H9 (cell line): ENCODE measurements around the gene LRRC28. TPM values are rescaled to one million over a fixed set of nuclear protein-coding genes. Genes with fewer than 3 reads are reported as not detected.

ENCODE experiments used
- DNase-seq: peaks from one replicate; pipeline ENCODE4 v3.0.0-alpha.2; 2017
- H2AFZ ChIP-seq: one replicate; pipeline ENCODE4 v1.6.1; 2013; ENCODE audit warnings: mild to moderate bottlenecking, low read length, control low read depth, moderate library complexity
- H2AK5ac ChIP-seq: 2 replicates; pipeline ENCODE4 v1.6.1; 2013; ENCODE audit warnings: low read length, control low read depth, mixed read lengths; ENCODE audit not compliant: insufficient read length
- H2BK120ac ChIP-seq: one replicate; pipeline ENCODE4 v1.6.1; 2013; ENCODE audit warnings: low read depth, mild to moderate bottlenecking, low read length, control low read depth, inconsistent platforms; ENCODE audit not compliant: poor library complexity, severe bottlenecking
- H2BK12ac ChIP-seq: 2 replicates; pipeline ENCODE4 v1.6.1; 2013; ENCODE audit warnings: low read length, control low read depth, mixed read lengths, low read depth; ENCODE audit not compliant: insufficient read length
- H2BK15ac ChIP-seq: 2 replicates; pipeline ENCODE4 v1.6.1; 2013; ENCODE audit warnings: low read depth, low read length, control low read depth
- H2BK20ac ChIP-seq: one replicate; pipeline ENCODE4 v1.6.1; 2013; ENCODE audit warnings: low read depth, mild to moderate bottlenecking, low read length, control low read depth, inconsistent platforms; ENCODE audit not compliant: poor library complexity, severe bottlenecking
- H2BK5ac ChIP-seq: 2 replicates; pipeline ENCODE4 v1.6.1; 2013; ENCODE audit warnings: low read length, control low read depth, mixed read lengths; ENCODE audit not compliant: insufficient read length
- H3K14ac ChIP-seq: 2 replicates; pipeline ENCODE4 v1.6.1; 2013; ENCODE audit warnings: low read length, control low read depth; ENCODE audit not compliant: insufficient read depth
- H3K18ac ChIP-seq: 2 replicates; pipeline ENCODE4 v1.6.1; 2013; ENCODE audit warnings: low read depth, mild to moderate bottlenecking, mixed read lengths, low read length, control low read depth; ENCODE audit not compliant: insufficient read length
- H3K23ac ChIP-seq: 2 replicates; pipeline ENCODE4 v1.6.1; 2013; ENCODE audit warnings: low read length, control low read depth, mixed read lengths, low read depth; ENCODE audit not compliant: insufficient read length
- H3K23me2 ChIP-seq: 2 replicates; pipeline ENCODE4 v1.6.1; 2013; ENCODE audit warnings: low read depth, mild to moderate bottlenecking, mixed read lengths, low read length, control low read depth; ENCODE audit not compliant: insufficient read length, poor library complexity, severe bottlenecking
- H3K27ac ChIP-seq: 2 replicates; pipeline ENCODE4 v1.5.1; 2013; ENCODE audit warnings: low read length, control low read depth, mixed read lengths, low read depth; ENCODE audit not compliant: insufficient read length
- H3K27me3 ChIP-seq: 2 replicates; pipeline ENCODE4 v1.6.1; 2013; ENCODE audit warnings: low read length, control low read depth, inconsistent platforms; ENCODE audit not compliant: insufficient read depth
- H3K4ac ChIP-seq: 2 replicates; pipeline ENCODE4 v1.6.1; 2013; ENCODE audit warnings: low read depth, mild to moderate bottlenecking, control low read depth, inconsistent platforms, low read length, moderate library complexity
- H3K4me1 ChIP-seq: 2 replicates; pipeline ENCODE4 v1.6.1; 2013; ENCODE audit warnings: low read length, control low read depth, inconsistent platforms; ENCODE audit not compliant: insufficient read depth
- H3K4me2 ChIP-seq: 2 replicates; pipeline ENCODE4 v1.6.1; 2013; ENCODE audit warnings: low read length, control low read depth, mixed read lengths; ENCODE audit not compliant: insufficient read length, insufficient read depth
- H3K56ac ChIP-seq: 2 replicates; pipeline ENCODE4 v1.6.1; 2013; ENCODE audit warnings: low read depth, mild to moderate bottlenecking, mixed read lengths, low read length, control low read depth; ENCODE audit not compliant: insufficient read length
- H3K79me1 ChIP-seq: 2 replicates; pipeline ENCODE4 v1.6.1; 2013; ENCODE audit warnings: low read depth, mild to moderate bottlenecking, moderate library complexity, low read length, control low read depth, inconsistent platforms; ENCODE audit not compliant: insufficient read depth, poor library complexity, severe bottlenecking
- H3K79me2 ChIP-seq: 2 replicates; pipeline ENCODE4 v1.6.1; 2013; ENCODE audit warnings: low read length, control low read depth, inconsistent platforms; ENCODE audit not compliant: insufficient read depth
- H3K9ac ChIP-seq: 2 replicates; pipeline ENCODE4 v1.6.1; 2013; ENCODE audit warnings: low read length, control low read depth, mixed read lengths; ENCODE audit not compliant: insufficient read length; ENCODE audit errors: extremely low read depth
- H3K9me3 ChIP-seq: one replicate; pipeline ENCODE4 v1.6.1; 2013; ENCODE audit warnings: low read depth, low read length, inconsistent platforms; ENCODE audit not compliant: control insufficient read depth
- H3T11ph ChIP-seq: one replicate; pipeline ENCODE4 v1.6.1; 2013; ENCODE audit warnings: mild to moderate bottlenecking, low read length, control low read depth, inconsistent platforms
- H4K20me1 ChIP-seq: one replicate; pipeline ENCODE4 v1.6.1; 2013; ENCODE audit not compliant: control insufficient read depth, insufficient read length, insufficient read depth
- H4K5ac ChIP-seq: 2 replicates; pipeline ENCODE4 v1.6.1; 2013; ENCODE audit warnings: low read depth, mild to moderate bottlenecking, mixed read lengths, low read length, control low read depth; ENCODE audit not compliant: insufficient read length
- H4K8ac ChIP-seq: replicated peaks from 2 replicates; pipeline ENCODE4 v1.6.1; 2013; ENCODE audit warnings: low read length, control low read depth, mixed read lengths, low read depth; ENCODE audit not compliant: insufficient read length
- H4K91ac ChIP-seq: 2 replicates; pipeline ENCODE4 v1.6.1; 2013; ENCODE audit warnings: low read depth, mild to moderate bottlenecking, moderate library complexity, mixed read lengths, low read length, control low read depth; ENCODE audit not compliant: insufficient read length
- H3K27ac Mint-ChIP-seq, 3 experiments: 2 replicates in 2 of 3; 3 replicates in 1 of 3; pipeline ENCODE4 v1.8.0; 2020 to 2021; ENCODE audit warnings: mixed read lengths in 3 of 3, mild to moderate bottlenecking in 1 of 3, moderate library complexity in 1 of 3
- H3K27me3 Mint-ChIP-seq: 2 replicates; pipeline ENCODE4 v1.8.0; 2021; ENCODE audit warnings: low read depth, mild to moderate bottlenecking, moderate library complexity, mixed read lengths
- H3K36me3 Mint-ChIP-seq, 3 experiments: 2 replicates in 2 of 3; 3 replicates in 1 of 3; pipeline ENCODE4 v1.8.0; 2020 to 2021; ENCODE audit warnings: low read depth in 3 of 3, mixed read lengths in 3 of 3; ENCODE audit not compliant: insufficient read depth in 1 of 3
- H3K4me1 Mint-ChIP-seq, 2 experiments: 2 replicates each; pipeline ENCODE4 v1.8.0; 2020; ENCODE audit warnings: mixed read lengths in 2 of 2
- H3K4me3 Mint-ChIP-seq, 2 experiments: 2 replicates in 1 of 2; 3 replicates in 1 of 2; pipeline ENCODE4 v1.8.0; 2020 to 2021; ENCODE audit warnings: mild to moderate bottlenecking in 2 of 2, mixed read lengths in 2 of 2, moderate library complexity in 1 of 2
- H3K9me3 Mint-ChIP-seq, 2 experiments: 2 replicates in 1 of 2; 3 replicates in 1 of 2; pipeline ENCODE4 v1.8.0; 2020; ENCODE audit warnings: mild to moderate bottlenecking in 2 of 2, mixed read lengths in 2 of 2, moderate library complexity in 1 of 2
- CTCF ChIP-seq: fragments of 200-600 bp; sonication (generic); conservative IDR thresholded peaks from 3 replicates; pipeline ENCODE4 v1.8.0; 2021; ENCODE audit warnings: antibody characterized with exemption, mild to moderate bottlenecking
- WGBS: extraction: QIAGEN DNeasy Blood & Tissue Kit; methylation state at CpG from one replicate; pipeline ENCODE4 v1.1.7; 2013; ENCODE audit warnings: missing lambda C conversion rate, low lambda C conversion rate, mixed read lengths; ENCODE audit not compliant: insufficient read length; ENCODE audit errors: extremely low coverage; 5-methylcytosine and 5-hydroxymethylcytosine counted together
- total RNA-seq: library from RNA; stranded (reverse); gene quantifications from 2 replicates; pipeline ENCODE4 v1.2.1, GENCODE V29; 2021

Gene LRRC28
- total RNA-seq, 1 experiment from 2014 or later, result 17.6 TPM

GRCh38 chr15:99412082-99412481, 160.8 kb downstream of the LRRC28 start:
- H3T11ph ChIP-seq, result no peak overlapping the region
- no peak overlapping the region for H2AFZ ChIP-seq
- H2BK12ac ChIP-seq, result no peak overlapping the region
- H3K9ac ChIP-seq, result no peak overlapping the region
- Mint-ChIP-seq H3K36me3 (no peaks in the 10 kb centered on the region), H3K9me3 (no peaks in the 10 kb centered on the region), H3K27me3 (no peaks in the 10 kb centered on the region), H3K27ac (no peak overlapping the region), H3K4me1 (no peaks in the 10 kb centered on the region; a peak in 1 of 4 replicates), H3K4me3 (no peak overlapping the region)
- no peak overlapping the region for H3K18ac ChIP-seq
- WGBS, result no CpG with 5 or more reads among the region's 6 CpGs
- H4K91ac ChIP-seq, result no peak overlapping the region
- TF ChIP-seq CTCF, result no peak
- no peak for DNase-seq
- no peak overlapping the region for H3K4me2 ChIP-seq
- no peaks in the 10 kb centered on the region for H3K79me2 ChIP-seq
- no peaks in the 10 kb centered on the region for H3K9me3 ChIP-seq
- H3K4me1 ChIP-seq, result no peaks in the 10 kb centered on the region
- H2BK120ac ChIP-seq, result no peak overlapping the region
- no peak overlapping the region for H3K4ac ChIP-seq
- H3K23me2 ChIP-seq, result no peaks in the 10 kb centered on the region
- no peak overlapping the region for H2BK20ac ChIP-seq
- H4K5ac ChIP-seq, result no peak overlapping the region
- no peak overlapping the region for H3K27ac ChIP-seq
- no peak overlapping the region for H3K14ac ChIP-seq
- no peaks in the 10 kb centered on the region for H3K27me3 ChIP-seq
- H4K20me1 ChIP-seq, result no peaks in the 10 kb centered on the region
- no peak overlapping the region for H2BK15ac ChIP-seq
- H3K23ac ChIP-seq, result no peak overlapping the region
- no peak overlapping the region for H2BK5ac ChIP-seq
- H3K79me1 ChIP-seq, result no peaks in the 10 kb centered on the region
- no peak overlapping the region for H2AK5ac ChIP-seq
- H4K8ac ChIP-seq, result no peak overlapping the region
- no peak overlapping the region for H3K56ac ChIP-seq
